Measurements from ENCODE around the gene WFDC12.

DNA sequence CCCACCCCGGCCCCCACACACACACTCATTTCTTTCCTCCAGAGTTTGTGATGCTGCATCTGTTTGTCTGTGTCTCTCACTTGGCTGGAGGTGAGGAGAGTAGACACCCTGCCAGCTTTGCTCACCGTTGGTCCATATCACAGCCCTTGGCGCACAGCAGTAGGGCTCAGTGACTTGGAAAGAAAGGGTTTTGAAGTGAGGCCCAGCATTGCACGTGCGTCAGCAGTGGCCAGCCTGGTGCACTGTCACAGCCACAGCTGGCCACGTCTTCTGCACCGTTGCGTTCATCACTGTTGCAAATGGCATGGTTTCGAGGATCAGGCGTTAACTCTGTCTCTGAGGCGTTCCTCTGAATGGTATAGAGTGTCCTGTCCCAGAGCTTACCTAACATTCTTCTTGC is 13.0 kb downstream of the WFDC12 start:
- TF ChIP-seq ZNF565 (CRISPR knock-in tag; conservative IDR thresholded peaks at IDR 0.05; ENCODE audit: low read depth) (no peak), ARNTL (CRISPR knock-in tag; IDR thresholded peaks at IDR 0.05; ENCODE audit: borderline replicate concordance, low read depth) (no peak), RARB (CRISPR knock-in tag; IDR thresholded peaks at IDR 0.05) (no peak), ZFP3 (CRISPR knock-in tag; IDR thresholded peaks at IDR 0.05) (no peak), TOX (CRISPR knock-in tag; IDR thresholded peaks at IDR 0.05; ENCODE audit: borderline replicate concordance) (no peak), ZC3H10 (CRISPR knock-in tag; IDR thresholded peaks at IDR 0.05) (no peak)

Measured in SK-N-SH treated with all-trans-retinoic acid at 6 μM for 48 hours (cell line).